ENCODE results near the gene EPHB2.
A peak's percentile ranks its signal among the peaks of the same experiment; 100 is the strongest.

The EPHB2 gene

DNA sequence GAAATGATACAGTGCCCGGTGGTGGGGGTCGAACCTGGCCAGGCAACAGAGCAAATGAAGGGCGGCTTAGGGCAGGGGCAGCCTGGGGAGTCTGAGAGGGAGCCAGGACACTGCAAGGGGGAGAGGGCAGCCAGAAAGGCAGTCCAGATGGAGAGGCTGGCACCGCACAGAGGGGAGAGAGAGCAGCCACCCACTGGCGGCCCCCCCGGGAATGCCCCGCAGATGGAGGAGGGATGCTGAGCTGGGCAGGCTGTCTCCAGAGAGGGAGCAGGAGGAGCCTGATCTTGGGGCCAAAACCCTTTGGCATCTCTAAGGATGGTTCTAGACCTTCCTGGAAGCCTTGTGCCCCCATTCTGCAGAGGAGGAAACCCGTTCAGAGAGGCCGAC lies 149.8 kb downstream of the EPHB2 start:
- TF ChIP-seq POLR2A (IDR thresholded peaks at IDR 0.05; ENCODE audit: extremely low read depth, insufficient read length), result no peak
- DNase-seq (ENCODE audit: low read depth), result no peak
- H3K4me3 ChIP-seq (ENCODE audit: low read depth, low read length), result no peak overlapping the region

DNA sequence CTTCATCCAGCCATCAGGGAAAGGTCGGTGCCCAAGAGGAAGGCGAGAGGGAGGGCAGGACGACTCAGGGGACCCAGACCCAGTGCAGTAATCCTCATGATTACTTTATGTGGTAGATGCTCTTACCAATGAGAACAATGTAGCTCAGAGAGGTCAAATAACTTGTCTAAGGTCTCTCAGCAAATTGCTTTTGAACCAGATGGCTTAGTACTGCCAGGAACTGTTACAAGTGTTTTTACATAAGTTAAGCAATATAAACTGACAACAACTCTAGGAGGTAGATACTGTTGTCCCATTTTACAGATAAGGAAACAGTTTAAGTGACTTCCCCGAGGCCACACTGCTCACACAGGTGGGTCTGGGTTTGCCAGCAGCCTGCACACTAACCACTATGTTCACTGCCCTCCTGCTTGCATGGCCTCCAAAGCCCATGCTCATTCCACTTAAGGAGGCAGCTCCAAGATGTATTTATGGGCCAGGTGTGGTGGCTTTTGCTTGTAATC lies 150.3 kb downstream of the EPHB2 start:
- DNase-seq (ENCODE audit: low read depth), result no peak

DNA sequence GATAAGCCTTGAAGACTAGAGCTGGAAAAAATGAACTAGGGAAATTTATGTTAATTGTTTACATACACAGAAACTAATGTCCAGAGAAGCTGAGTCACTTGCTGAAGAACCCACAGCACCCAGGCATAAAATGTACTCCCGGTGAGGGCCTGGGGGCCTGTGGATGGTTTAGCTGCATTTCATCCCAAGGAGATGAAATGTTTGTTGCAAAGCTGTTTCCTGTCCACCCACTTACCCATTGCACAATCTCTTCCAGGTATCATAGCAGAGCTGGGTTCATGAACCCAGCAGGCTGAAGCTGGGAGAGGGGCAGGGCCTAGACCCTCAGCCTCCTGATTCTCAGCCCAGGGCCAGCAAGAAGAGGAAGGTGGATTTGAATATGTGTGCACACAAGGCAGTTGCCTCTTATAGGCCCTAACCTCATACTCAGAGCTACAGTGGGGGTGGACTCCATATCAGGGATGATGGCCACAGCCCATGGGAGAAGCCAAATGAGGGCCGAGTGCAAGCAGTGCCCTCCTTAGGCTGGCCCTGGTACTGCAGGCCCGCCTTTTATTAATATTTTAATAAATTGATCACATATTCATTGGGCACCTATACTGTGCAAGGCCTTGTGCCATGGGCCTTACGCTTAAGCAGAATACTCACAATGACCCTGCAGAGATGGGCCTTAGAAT lies 151.3 kb downstream of the EPHB2 start:
- H3K4me3 ChIP-seq (ENCODE audit: low read depth, low read length), result no peak overlapping the region
- peak; percentile 53 for DNase-seq (ENCODE audit: low read depth)
- TF ChIP-seq MYC (IDR thresholded peaks at IDR 0.05; ENCODE audit: low read depth, low read length) (no peak), POLR2A (IDR thresholded peaks at IDR 0.05; ENCODE audit: extremely low read depth, insufficient read length) (no peak)
- TF ChIP-seq, protein P1, sequence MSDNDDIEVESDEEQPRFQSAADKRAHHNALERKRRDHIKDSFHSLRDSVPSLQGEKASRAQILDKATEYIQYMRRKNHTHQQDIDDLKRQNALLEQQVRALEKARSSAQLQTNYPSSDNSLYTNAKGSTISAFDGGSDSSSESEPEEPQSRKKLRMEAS (IDR thresholded peaks at IDR 0.05; ENCODE audit: low read depth, low read length), result no peak
- TF ChIP-seq, protein P2, sequence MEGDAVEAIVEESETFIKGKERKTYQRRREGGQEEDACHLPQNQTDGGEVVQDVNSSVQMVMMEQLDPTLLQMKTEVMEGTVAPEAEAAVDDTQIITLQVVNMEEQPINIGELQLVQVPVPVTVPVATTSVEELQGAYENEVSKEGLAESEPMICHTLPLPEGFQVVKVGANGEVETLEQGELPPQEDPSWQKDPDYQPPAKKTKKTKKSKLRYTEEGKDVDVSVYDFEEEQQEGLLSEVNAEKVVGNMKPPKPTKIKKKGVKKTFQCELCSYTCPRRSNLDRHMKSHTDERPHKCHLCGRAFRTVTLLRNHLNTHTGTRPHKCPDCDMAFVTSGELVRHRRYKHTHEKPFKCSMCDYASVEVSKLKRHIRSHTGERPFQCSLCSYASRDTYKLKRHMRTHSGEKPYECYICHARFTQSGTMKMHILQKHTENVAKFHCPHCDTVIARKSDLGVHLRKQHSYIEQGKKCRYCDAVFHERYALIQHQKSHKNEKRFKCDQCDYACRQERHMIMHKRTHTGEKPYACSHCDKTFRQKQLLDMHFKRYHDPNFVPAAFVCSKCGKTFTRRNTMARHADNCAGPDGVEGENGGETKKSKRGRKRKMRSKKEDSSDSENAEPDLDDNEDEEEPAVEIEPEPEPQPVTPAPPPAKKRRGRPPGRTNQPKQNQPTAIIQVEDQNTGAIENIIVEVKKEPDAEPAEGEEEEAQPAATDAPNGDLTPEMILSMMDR (IDR thresholded peaks at IDR 0.05; ENCODE audit: low read depth, low read length), result peak; percentile 73

More for the DNA sequence above, 150.3 kb downstream of the EPHB2 start:
- H3K4me3 ChIP-seq (ENCODE audit: low read depth, low read length), result no peak overlapping the region
- TF ChIP-seq, protein P2 (IDR thresholded peaks at IDR 0.05; ENCODE audit: low read depth, low read length), result no peak
- TF ChIP-seq MYC (IDR thresholded peaks at IDR 0.05; ENCODE audit: low read depth, low read length) (no peak), POLR2A (IDR thresholded peaks at IDR 0.05; ENCODE audit: extremely low read depth, insufficient read length) (no peak)
- TF ChIP-seq, protein P1 (IDR thresholded peaks at IDR 0.05; ENCODE audit: low read depth, low read length), result no peak

DNA sequence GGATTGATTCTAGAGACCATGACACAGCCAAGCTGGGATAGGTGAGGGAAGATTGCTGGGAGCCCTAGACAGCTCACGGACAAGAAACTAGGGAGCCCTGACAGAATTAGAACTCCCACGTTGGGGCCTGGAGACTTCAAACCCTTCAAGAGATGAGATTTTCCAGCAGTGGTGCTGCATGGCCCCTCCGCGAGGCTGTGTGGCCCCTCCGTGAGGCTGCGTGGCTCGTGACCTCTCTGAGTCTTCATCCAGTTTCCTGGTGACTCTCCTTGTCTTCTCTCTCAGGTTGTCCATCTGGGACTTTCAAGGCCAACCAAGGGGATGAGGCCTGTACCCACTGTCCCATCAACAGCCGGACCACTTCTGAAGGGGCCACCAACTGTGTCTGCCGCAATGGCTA lies 152.1 kb downstream of the EPHB2 start:
- H3K4me3 ChIP-seq (ENCODE audit: low read depth, low read length), result no peak overlapping the region
- DNase-seq (ENCODE audit: low read depth), result no peak
- no peak for TF ChIP-seq MYC (IDR thresholded peaks at IDR 0.05; ENCODE audit: low read depth, low read length)
- TF ChIP-seq, protein P1 (IDR thresholded peaks at IDR 0.05; ENCODE audit: low read depth, low read length), result no peak
- TF ChIP-seq, protein P2 (IDR thresholded peaks at IDR 0.05; ENCODE audit: low read depth, low read length), result no peak

DNA sequence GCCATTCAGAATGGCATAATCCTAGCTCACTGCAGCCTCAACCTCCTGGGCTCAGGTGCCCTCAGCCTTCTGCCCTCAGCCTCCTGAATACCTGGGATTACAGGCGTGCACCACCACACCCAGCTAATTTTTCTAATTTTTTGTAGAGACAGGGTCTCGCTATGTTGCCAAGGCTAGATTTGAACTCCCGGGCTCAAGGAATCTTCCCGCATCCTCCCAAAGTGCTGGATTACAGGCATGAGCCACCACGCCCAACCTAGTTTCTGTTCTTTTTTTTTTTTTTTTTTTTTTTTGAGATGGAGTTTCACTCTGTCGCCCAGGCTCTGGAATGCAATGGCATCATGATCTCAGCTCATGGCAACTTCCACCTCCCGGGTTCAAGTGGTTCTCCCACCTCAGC lies 153.1 kb downstream of the EPHB2 start:
- TF ChIP-seq POLR2A (IDR thresholded peaks at IDR 0.05; ENCODE audit: extremely low read depth, insufficient read length) (no peak), MYC (IDR thresholded peaks at IDR 0.05; ENCODE audit: low read depth, low read length) (no peak)
- TF ChIP-seq, protein P2 (IDR thresholded peaks at IDR 0.05; ENCODE audit: low read depth, low read length), result no peak
- DNase-seq (ENCODE audit: low read depth), result no peak
- no peak overlapping the region for H3K4me3 ChIP-seq (ENCODE audit: low read depth, low read length)

DNA sequence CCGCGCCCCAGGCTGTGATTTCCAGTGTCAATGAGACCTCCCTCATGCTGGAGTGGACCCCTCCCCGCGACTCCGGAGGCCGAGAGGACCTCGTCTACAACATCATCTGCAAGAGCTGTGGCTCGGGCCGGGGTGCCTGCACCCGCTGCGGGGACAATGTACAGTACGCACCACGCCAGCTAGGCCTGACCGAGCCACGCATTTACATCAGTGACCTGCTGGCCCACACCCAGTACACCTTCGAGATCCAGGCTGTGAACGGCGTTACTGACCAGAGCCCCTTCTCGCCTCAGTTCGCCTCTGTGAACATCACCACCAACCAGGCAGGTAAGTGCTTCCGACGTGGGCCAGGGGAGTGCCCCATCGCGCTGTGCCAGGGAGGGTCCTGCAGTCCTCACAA lies 154.2 kb downstream of the EPHB2 start:
- H3K4me3 ChIP-seq (ENCODE audit: low read depth, low read length), result no peak overlapping the region
- no peak for DNase-seq (ENCODE audit: low read depth)
- TF ChIP-seq, protein P2 (IDR thresholded peaks at IDR 0.05; ENCODE audit: low read depth, low read length), result no peak
- TF ChIP-seq MYC (IDR thresholded peaks at IDR 0.05; ENCODE audit: low read depth, low read length), result no peak
- no peak for TF ChIP-seq POLR2A (IDR thresholded peaks at IDR 0.05; ENCODE audit: extremely low read depth, insufficient read length)
- TF ChIP-seq, protein P1 (IDR thresholded peaks at IDR 0.05; ENCODE audit: low read depth, low read length), result no peak
